ENCODE data around the gene CD2AP. TPM values are rescaled to one million over a fixed set of nuclear protein-coding genes. Genes with fewer than 3 reads are reported as not detected.

CD2AP gene
- total RNA-seq, 1 donor from 2014 or later: 34.5 TPM

- no peaks in the 10 kb centered on the region for H3K4me1 ChIP-seq
- ATAC-seq (no peak), DNase-seq (no peak)
- H3K4me3 ChIP-seq: no peak overlapping the region
- no peak for TF ChIP-seq CTCF (IDR thresholded peaks at IDR 0.05)
- intact Hi-C loops (cut with DNase I): no loop called here
- H3K27me3 ChIP-seq: no peaks in the 10 kb centered on the region
- H3K9me3 ChIP-seq: no peaks in the 10 kb centered on the region
- H3K27ac ChIP-seq: no peak overlapping the region
- no peaks in the 10 kb centered on the region for H3K36me3 ChIP-seq
Measured at GRCh38 chr6:47663462-47664216, 186.1 kb downstream of the CD2AP start.

GRCh38 chr6:47665112-47665511, 187.5 kb downstream of the CD2AP start:
- Histone ChIP-seq H3K9me3 (no peaks in the 10 kb centered on the region), H3K27me3 (no peaks in the 10 kb centered on the region), H3K36me3 (no peaks in the 10 kb centered on the region), H3K27ac (no peak overlapping the region), H3K4me1 (peaks cover 5% of the 10 kb centered on the region), H3K4me3 (no peak overlapping the region)
- TF ChIP-seq CTCF (IDR thresholded peaks at IDR 0.05): no peak
- no peak for ATAC-seq
- intact Hi-C loops (cut with DNase I): no loop called here
- no peak for DNase-seq

GRCh38 chr6:47669684-47670513, 192.3 kb downstream of the CD2AP start:
- DNase-seq (no peak), ATAC-seq (peak; percentile 65)
- no peak for TF ChIP-seq CTCF (IDR thresholded peaks at IDR 0.05)
- Histone ChIP-seq H3K9me3 (no peaks in the 10 kb centered on the region), H3K4me3 (no peak overlapping the region), H3K27ac (no peak overlapping the region), H3K4me1 (peaks cover 5% of the 10 kb centered on the region), H3K36me3 (no peaks in the 10 kb centered on the region), H3K27me3 (no peaks in the 10 kb centered on the region)
- intact Hi-C loops (cut with DNase I): no loop called here

GRCh38 chr6:47670851-47671250, 193.3 kb downstream of the CD2AP start:
- no peak for TF ChIP-seq CTCF (IDR thresholded peaks at IDR 0.05)

GRCh38 chr6:47671777-47672176, 194.2 kb downstream of the CD2AP start:
- Histone ChIP-seq H3K9me3 (no peaks in the 10 kb centered on the region), H3K36me3 (no peaks in the 10 kb centered on the region), H3K27ac (no peak overlapping the region), H3K4me1 (peaks cover 5% of the 10 kb centered on the region), H3K27me3 (no peaks in the 10 kb centered on the region), H3K4me3 (no peak overlapping the region)
- DNase-seq: no peak
- TF ChIP-seq CTCF (IDR thresholded peaks at IDR 0.05): no peak
- no peak for ATAC-seq
- intact Hi-C loops (cut with DNase I): no loop called here

More at GRCh38 chr6:47670851-47671250, 193.3 kb downstream of the CD2AP start:
- DNase-seq: no peak
- Histone ChIP-seq H3K27ac (no peak overlapping the region), H3K9me3 (no peaks in the 10 kb centered on the region), H3K36me3 (no peaks in the 10 kb centered on the region), H3K4me1 (peaks cover 5% of the 10 kb centered on the region), H3K4me3 (no peak overlapping the region), H3K27me3 (no peaks in the 10 kb centered on the region)
- no peak for ATAC-seq
- intact Hi-C loops (cut with DNase I): no loop called here

Measured in upper lobe of right lung (tissue), 1 donor.